SU-DHL-6 (cell line): Measurements from ENCODE around the gene MAT2A.
"Not testable (repeated sequence)": the region's sequence is repeated elsewhere in the genome, so short reads cannot be mapped to it uniquely, and the experiment has no call there.

Experiments
- H2AFZ ChIP-seq: fragments of 200-600 bp; sonication (generic); 2 replicates; pipeline ENCODE4 v1.6.1; 2014; ENCODE audit warnings: low read depth, mild to moderate bottlenecking, moderate library complexity, mixed read lengths, antibody characterized with exemption, low read length; ENCODE audit not compliant: severe bottlenecking
- H3F3A ChIP-seq: fragments of 200-600 bp; shearing (Covaris generic); 2 replicates; pipeline ENCODE4 v1.6.0; 2016; ENCODE audit warnings: antibody characterized with exemption, mild to moderate bottlenecking; ENCODE audit not compliant: insufficient read depth
- H3K27ac ChIP-seq: fragments of 200-600 bp; sonication (generic); 2 replicates; pipeline ENCODE4 v1.5.1; 2016; ENCODE audit warnings: low read depth, mild to moderate bottlenecking, low read length, moderate library complexity, mixed read lengths
- H3K27me3 ChIP-seq: fragments of 200-600 bp; sonication (generic), shearing (Covaris generic); 2 replicates; pipeline ENCODE4 v1.6.0; 2014; ENCODE audit warnings: mild to moderate bottlenecking, low read length
- H3K36me3 ChIP-seq: fragments of 200-600 bp; sonication (generic); 2 replicates; pipeline ENCODE4 v1.6.1; 2014; ENCODE audit warnings: mild to moderate bottlenecking, low read length, mixed read lengths
- H3K4me2 ChIP-seq: fragments of 300-600, 200-600 bp; shearing (Covaris generic), sonication (generic); 2 replicates; pipeline ENCODE4 v1.6.0; 2014; ENCODE audit warnings: low read length, low read depth, mild to moderate bottlenecking; ENCODE audit not compliant: poor library complexity, severe bottlenecking
- H3K4me3 ChIP-seq: fragments of 200-600 bp; sonication (generic); 2 replicates; pipeline ENCODE4 v1.5.1; 2014; ENCODE audit warnings: antibody characterized with exemption, low read length, mild to moderate bottlenecking, mixed read lengths; ENCODE audit not compliant: insufficient read depth, poor library complexity, severe bottlenecking
- H3K79me2 ChIP-seq: fragments of 200-600 bp; sonication (generic); 2 replicates; pipeline ENCODE4 v1.6.1; 2014; ENCODE audit warnings: mild to moderate bottlenecking, low read length, moderate library complexity; ENCODE audit not compliant: insufficient read depth
- H3K9ac ChIP-seq: fragments of 200-600 bp; sonication (generic); 2 replicates; pipeline ENCODE4 v1.7.0; 2014; ENCODE audit warnings: mild to moderate bottlenecking, low read length
- H3K9me2 ChIP-seq: fragments of 200-600 bp; sonication (generic); replicated peaks from 2 replicates; pipeline ENCODE4 v1.6.1; 2014; ENCODE audit warnings: low read length; ENCODE audit not compliant: insufficient read depth
- H3K9me3 ChIP-seq: fragments of 200-600 bp; sonication (generic); 2 replicates; pipeline ENCODE4 v1.6.1; 2014; ENCODE audit warnings: low read length, mixed read lengths; ENCODE audit not compliant: insufficient read depth
- H4K20me1 ChIP-seq: fragments of 200-600 bp; sonication (generic); 2 replicates; pipeline ENCODE4 v1.6.1; 2014; ENCODE audit warnings: low read depth, mild to moderate bottlenecking, antibody characterized with exemption, low read length, moderate library complexity, mixed read lengths
- EZH2phosphoT487 ChIP-seq: fragments of 200-600 bp; sonication (generic), shearing (Covaris generic); conservative IDR thresholded peaks from 2 replicates; pipeline ENCODE4 v1.6.1; 2018; ENCODE audit warnings: mild to moderate bottlenecking, antibody characterized with exemption, low read length, moderate library complexity, mixed read lengths
- TF ChIP-seq, protein P1 (sequence below): fragments of 200-600 bp; sonication (generic); IDR thresholded peaks from one replicate; pipeline ENCODE4 v1.5.1; 2017; ENCODE audit warnings: antibody characterized with exemption, mild to moderate bottlenecking, low read length, moderate library complexity; ENCODE audit not compliant: insufficient read depth, poor library complexity, severe bottlenecking

The MAT2A gene

DNA sequence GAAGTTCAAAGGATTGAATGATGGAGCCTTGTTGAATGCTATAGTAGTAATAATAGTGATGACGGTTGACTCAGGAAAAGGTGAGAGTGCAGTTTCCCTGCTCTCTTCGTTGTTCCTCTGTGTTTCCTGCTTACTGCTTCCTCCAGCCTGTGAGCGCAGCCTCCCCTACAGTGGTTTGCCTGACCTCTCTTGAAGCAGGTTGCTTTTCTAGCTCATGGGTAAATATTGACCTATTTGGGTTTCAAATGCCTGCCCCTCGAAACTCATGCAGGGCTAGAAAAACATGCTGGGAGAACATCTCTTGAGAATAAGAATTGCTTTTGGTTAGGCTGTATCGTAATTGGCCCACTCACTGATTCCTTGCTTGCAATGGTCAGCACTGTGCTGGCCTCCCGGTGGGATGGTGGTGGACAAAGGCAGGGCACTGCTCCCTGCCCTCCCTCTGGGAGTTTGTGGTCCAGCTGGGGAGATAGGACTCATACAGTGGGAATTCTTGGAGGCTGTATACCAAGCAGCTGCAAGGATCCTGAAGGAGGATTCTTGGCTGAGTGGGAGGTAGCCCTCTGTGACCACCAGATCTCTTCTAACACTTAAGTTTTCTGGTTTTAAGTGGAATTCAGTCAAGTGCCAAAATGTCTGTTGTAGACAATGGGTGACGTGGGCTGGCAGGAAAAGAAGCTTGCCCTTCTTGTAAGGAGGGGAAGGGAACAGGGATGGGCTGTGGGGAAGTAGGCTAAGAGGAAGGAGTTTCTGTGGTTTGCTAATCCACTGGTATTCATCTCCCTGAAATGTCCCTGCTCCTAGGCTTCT is 51.2 kb downstream of the MAT2A start:
- no peak overlapping the region for H3K27ac ChIP-seq
- H3K9ac ChIP-seq, result no peak overlapping the region
- no peak overlapping the region for H3K4me2 ChIP-seq

DNA sequence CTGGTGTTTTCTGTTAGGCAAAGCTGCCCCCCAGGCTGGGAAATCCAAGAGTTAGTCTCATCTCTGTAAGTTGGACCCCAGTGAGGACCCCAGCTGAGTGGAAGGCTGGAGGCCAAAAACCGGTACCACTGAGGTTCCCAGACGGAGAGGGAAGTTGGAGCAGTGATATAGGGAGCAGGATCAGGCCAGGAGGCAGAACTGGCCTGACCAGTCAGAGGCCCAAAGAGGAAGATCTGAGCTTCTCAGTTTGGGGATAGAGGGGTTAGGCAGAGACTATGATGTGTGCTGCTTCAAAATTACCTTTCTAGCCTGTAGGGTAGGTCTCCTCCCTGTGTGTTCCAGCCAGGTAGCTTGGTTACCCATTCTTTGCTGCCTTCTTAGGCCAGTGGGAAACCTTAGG is 52.0 kb downstream of the MAT2A start:
- H3K9me3 ChIP-seq, result no peaks in the 10 kb centered on the region
- no peaks in the 10 kb centered on the region for H4K20me1 ChIP-seq
- TF ChIP-seq, protein P1, sequence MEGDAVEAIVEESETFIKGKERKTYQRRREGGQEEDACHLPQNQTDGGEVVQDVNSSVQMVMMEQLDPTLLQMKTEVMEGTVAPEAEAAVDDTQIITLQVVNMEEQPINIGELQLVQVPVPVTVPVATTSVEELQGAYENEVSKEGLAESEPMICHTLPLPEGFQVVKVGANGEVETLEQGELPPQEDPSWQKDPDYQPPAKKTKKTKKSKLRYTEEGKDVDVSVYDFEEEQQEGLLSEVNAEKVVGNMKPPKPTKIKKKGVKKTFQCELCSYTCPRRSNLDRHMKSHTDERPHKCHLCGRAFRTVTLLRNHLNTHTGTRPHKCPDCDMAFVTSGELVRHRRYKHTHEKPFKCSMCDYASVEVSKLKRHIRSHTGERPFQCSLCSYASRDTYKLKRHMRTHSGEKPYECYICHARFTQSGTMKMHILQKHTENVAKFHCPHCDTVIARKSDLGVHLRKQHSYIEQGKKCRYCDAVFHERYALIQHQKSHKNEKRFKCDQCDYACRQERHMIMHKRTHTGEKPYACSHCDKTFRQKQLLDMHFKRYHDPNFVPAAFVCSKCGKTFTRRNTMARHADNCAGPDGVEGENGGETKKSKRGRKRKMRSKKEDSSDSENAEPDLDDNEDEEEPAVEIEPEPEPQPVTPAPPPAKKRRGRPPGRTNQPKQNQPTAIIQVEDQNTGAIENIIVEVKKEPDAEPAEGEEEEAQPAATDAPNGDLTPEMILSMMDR, result no peak
- no peak for TF ChIP-seq EZH2phosphoT487
- no peak overlapping the region for H3K4me2 ChIP-seq
- H3K79me2 ChIP-seq, result peaks cover 3% of the 10 kb centered on the region; the same call in 1 of the 2 replicates
- H3K4me3 ChIP-seq, result no peak overlapping the region
- H3K27me3 ChIP-seq, result no peaks in the 10 kb centered on the region
- no peaks in the 10 kb centered on the region for H3F3A ChIP-seq
- H2AFZ ChIP-seq, result no peak overlapping the region
- H3K9me2 ChIP-seq, result no peaks in the 10 kb centered on the region
- H3K9ac ChIP-seq, result no peak overlapping the region
- H3K27ac ChIP-seq, result no peak overlapping the region
- no peaks in the 10 kb centered on the region for H3K36me3 ChIP-seq

More for the DNA sequence above, 51.2 kb downstream of the MAT2A start:
- Histone ChIP-seq H2AFZ (no peak overlapping the region), H3K79me2 (no peaks in the 10 kb centered on the region), H3F3A (no peaks in the 10 kb centered on the region), H3K9me3 (no peaks in the 10 kb centered on the region), H3K4me3 (no peak overlapping the region), H3K9me2 (no peaks in the 10 kb centered on the region), H3K27me3 (no peaks in the 10 kb centered on the region), H3K36me3 (no peaks in the 10 kb centered on the region), H4K20me1 (no peaks in the 10 kb centered on the region)
- no peak for TF ChIP-seq EZH2phosphoT487
- TF ChIP-seq, protein P1, result no peak

DNA sequence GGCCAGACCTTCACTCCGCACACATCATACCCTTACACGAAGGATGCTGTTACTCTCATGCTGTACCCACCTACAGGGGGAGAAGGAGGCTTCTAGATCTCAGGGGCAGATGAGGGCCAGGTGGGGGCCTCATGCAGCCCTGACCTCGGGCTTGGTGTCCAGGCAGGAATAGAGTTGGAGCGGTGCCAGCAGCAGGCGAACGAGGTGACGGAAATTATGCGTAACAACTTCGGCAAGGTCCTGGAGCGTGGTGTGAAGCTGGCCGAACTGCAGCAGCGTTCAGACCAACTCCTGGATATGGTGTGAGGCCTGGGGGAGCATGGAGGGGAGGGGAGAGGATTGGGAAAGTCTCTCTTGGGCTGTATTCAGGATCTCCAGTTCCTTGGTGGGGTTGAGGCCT is 52.6 kb downstream of the MAT2A start:
- H3K27me3 ChIP-seq, result no peaks in the 10 kb centered on the region
- H4K20me1 ChIP-seq, result no peaks in the 10 kb centered on the region
- no peak overlapping the region for H3K9ac ChIP-seq
- H3K79me2 ChIP-seq, result peaks cover 9% of the 10 kb centered on the region
- H3F3A ChIP-seq, result no peaks in the 10 kb centered on the region
- H3K36me3 ChIP-seq, result no peaks in the 10 kb centered on the region
- TF ChIP-seq, protein P1, result no peak
- no peak for TF ChIP-seq EZH2phosphoT487
- no peak overlapping the region for H3K4me3 ChIP-seq
- no peak overlapping the region for H3K4me2 ChIP-seq
- no peak overlapping the region for H3K27ac ChIP-seq
- H2AFZ ChIP-seq, result no peak overlapping the region
- no peaks in the 10 kb centered on the region for H3K9me3 ChIP-seq
- H3K9me2 ChIP-seq, result no peaks in the 10 kb centered on the region

DNA sequence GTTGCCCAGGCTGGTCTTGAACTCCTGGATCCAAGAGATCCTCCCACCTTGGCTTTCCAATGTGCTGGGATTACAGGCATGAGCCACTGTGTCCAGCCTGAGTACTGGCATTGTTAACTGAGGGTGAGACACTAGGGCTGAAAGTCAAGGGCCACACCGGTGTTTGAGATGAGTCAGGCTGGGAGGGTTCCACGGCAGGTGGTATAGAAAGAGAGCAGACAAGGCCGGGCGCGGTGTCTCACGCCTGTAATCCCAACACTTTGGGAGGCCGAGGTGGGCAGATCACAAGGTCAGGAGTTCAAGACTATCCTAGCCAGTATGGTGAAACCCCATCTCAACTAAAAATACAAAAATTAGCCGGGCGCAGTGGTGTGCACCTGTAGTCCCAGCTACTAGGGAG is 53.3 kb downstream of the MAT2A start:
- peaks cover 15% of the 10 kb centered on the region for H3K79me2 ChIP-seq
- H3K36me3 ChIP-seq, H3K27ac ChIP-seq, H2AFZ ChIP-seq, H3K9ac ChIP-seq, H3K9me3 ChIP-seq, H4K20me1 ChIP-seq, H3K9me2 ChIP-seq, H3F3A ChIP-seq, H3K4me3 ChIP-seq, H3K4me2 ChIP-seq, H3K27me3 ChIP-seq: not testable (repeated sequence)
